GM21526 (cell line): ENCODE data around the gene P2RY11.

ENCODE experiments used
- ATAC-seq: cut with Tn5 transposase; IDR thresholded peaks from one replicate; pipeline ENCODE4 v1.9.1; 2021; ENCODE audit warnings: moderate library complexity; ENCODE audit not compliant: unreplicated experiment, low FRiP score

P2RY11 gene

DNA sequence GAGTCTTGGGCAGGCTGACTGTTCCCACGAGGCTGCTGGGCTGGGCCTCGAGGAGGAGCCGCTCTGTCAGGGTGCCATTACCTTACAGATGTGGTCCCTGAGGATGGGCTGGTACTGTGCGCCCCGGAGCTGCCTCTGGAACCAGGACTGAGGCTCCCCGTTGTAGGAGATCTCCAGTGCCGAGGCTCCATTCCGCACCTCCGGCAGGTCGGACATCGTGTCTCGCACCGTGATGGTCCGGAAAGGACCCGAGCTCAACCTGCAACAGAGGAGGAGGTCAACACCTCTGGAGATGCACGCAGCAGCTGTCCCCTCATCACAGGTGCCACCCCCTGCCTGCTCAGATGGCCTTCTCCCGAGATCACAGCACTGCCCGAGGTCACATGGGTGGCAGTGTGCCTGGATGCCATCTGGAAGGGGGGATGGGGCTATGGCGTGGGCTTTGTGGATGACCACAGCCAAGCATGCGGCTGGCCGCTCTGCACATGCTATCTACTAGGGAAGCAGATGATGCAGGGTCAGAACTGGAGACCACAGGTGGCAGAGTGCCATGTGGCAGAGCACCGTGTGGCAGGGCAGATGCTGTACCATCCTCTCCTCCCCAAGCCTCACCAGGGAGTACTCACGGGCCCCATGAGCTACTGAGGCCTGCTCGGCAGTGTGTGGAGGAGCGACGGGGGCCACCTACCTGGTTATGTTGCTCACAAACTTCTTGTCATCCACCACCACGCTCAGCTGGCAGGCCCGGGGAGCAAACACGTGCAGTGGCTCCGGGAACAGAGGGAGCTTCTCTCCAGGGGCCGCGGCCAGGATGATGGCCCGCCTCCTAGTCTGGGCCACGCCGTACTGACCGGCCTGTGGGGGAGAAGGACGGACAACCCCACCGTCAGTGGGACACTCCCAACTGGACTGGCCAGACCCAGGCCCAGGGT is 26.5 kb downstream of the P2RY11 start:
- ATAC-seq = no peak

DNA sequence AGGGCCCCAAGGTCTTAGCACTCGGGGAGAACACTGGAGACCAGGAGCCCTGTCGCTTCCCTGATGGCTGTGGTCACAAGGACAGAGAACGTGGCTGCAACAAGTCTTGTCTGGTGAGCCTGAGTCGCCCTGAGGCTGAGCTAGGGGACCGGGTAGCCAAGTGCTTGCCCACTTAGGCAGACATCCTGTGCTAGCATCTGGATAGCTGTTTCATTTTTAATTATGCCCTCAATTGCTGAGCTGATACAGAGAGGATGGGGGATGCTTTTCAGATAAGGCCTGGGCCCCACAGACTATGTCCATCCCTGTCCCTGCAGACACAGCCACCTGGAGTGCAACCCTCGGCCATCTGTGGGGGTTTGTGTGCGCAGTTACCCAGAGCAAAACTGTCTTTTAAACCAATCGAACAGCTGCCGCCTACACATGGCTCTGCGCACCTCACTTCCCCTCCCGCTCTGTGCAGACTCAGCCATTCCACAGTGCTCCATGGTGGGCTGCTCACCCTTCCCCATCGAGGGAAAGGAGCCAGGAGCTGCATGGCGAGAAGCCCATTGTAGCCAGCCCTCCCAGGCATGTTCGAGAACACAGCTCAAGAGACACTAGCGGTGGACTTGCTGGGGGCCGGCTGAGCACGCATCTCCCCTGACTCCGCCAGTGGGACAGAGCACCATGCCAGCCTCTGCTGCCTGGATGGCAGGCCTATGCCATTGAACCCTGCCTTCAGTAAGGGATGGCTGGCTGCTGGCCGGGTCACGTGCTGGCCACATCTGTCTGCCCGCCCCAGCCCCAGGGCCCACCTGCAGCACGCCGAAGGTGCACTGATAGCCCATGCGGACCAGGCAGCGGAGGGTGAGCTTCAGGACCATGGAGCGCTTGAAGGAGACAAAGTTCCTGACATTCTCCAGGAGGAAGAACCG is 27.6 kb downstream of the P2RY11 start:
- ATAC-seq = no peak

DNA sequence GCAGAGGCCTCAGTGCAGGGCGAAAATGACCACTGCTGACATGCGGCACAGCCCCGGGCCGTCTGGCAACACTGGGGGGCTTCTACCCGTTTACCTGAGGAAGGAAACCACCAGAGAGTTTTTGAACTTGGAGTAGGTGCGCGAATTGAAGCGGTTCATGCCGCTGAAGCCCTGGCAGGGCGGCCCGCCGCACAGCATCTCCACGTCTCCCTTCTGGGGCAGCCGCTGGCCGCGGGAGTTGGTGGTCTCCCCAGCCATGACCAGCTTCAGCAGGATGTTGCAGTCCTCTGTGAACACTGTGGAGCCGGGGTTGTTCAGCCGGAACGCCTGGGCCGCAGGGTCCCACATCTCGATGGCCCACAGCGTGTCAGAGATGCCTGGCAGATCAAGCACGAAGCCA is 28.5 kb downstream of the P2RY11 start:
- ATAC-seq = no peak

DNA sequence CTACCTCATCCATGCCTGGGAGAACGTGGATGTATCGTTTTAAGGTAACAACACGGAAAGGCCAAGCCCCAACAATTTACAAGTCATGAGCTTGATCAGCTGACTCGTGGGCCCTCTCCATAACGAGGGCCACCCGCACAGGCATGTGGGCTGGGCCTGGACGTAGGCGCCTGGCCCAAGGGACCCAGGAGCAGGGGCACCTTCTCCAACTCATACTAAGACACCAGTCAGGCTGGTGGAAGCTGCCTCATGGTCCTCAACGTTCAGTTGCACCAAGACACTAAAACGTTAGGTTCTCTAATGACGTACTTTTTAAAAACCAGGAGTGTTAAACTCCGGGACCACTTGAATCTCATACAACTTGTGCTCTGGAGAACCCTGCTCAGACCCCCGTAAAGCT is 30.0 kb downstream of the P2RY11 start:
- ATAC-seq = no peak

DNA sequence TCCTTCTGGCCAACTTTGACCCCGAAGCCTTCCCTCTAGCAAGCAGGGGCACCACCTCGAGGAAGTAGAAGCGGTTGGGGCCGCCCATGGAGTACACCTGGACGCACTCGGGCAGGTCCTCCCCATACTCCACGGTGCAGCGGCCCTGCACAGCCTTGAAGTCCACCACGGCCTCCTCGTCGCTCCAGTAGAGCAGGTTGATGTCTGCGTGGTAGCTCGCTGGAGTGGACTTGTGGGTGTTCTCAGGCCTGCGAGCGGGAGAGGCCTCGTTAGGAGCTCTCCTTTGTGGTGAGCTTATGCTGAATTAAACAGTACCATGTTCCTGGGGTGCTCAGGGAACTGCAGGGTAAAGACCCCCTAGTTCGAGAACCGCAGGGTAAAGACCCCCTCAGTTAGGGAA is 30.5 kb downstream of the P2RY11 start:
- no peak for ATAC-seq

DNA sequence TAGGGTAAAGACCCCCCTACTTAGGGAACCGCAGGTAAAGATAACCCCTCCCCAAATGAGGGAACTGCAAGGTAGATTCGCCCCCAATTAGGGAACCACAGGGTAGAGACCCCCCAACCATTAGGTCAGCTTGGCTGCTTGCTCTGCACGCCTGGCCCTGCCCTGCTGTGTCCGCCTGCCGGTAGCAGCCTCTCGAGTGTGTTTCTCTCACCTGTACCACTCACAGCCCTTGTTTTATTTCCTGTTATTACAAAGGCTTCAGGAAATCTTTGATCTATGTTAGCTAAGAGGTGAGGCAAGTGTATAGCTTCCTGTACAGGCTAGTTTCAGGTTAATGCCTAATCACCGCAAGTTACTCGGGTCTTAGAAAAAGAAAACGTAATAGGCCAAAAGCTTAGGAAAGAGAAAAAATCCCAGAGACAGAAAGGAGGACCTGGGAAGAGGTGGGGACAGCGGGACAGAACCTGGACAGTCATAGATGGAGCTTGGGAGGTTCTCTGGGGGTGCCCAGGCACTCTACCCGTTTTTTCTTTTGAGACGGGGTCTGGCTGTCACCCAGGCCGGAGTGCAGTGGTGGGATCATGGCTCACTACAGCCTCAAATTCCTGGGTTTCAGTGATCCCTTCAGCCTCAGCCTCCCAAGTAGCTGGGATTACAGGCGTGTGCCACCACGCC is 31.3 kb downstream of the P2RY11 start:
- ATAC-seq = no peak

DNA sequence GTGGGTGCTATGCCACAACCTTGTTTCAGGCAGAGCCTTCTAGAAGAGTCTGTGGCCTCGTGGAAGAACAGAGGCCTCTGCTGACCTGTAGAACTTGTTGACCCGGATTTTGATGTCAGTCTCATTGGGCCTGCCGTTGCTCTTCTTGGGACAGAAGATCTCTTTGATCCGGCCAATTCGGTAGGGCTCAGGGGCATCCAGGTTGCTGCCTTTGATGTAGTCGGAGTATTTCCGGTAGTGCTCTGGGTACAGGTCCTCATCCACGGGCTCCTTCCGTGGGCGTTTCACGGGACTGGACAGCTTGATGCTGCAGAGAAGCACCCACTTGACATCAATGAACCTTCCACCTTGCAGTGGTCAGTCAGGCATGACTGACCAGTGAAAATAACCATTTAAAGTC is 32.2 kb downstream of the P2RY11 start:
- no peak for ATAC-seq

DNA sequence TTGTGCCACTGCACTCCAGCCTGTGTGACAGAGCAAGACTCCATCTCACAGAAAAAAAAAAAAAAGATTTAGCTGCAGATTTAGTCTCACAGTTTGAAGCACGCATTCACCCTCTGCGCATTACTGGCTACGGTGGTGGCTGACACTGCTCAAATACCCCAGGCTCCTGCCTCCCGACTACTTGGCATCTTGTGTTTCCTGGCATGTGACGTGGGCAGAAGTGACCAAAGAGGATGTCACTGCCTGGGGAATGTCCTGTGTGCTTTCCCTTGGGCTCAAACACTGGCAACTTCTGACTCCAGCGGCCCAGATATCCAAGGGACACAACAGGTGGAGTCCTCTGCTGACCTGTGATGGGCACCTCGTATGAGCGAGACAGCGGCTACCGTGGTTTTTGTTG is 32.9 kb downstream of the P2RY11 start:
- ATAC-seq = no peak

DNA sequence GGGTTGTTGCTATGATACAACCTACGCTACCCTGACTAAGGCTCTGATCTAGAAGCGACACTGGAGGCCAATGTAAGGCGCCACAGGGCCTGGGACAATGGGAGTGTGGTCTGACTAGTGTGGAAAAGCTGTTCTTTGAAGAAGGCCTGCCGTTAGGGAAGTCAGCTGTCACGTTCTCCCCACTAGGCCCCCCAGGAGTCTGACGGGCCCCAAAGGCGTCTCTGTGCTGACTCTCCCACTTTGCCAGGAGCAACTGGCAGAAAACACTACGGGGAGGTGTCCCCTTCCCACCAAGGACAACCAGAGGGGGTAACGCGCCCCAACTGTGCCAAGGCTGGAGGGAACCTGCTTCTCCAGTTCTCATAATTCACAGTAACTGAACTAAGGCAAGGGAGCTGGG is 33.5 kb downstream of the P2RY11 start:
- ATAC-seq = no peak

DNA sequence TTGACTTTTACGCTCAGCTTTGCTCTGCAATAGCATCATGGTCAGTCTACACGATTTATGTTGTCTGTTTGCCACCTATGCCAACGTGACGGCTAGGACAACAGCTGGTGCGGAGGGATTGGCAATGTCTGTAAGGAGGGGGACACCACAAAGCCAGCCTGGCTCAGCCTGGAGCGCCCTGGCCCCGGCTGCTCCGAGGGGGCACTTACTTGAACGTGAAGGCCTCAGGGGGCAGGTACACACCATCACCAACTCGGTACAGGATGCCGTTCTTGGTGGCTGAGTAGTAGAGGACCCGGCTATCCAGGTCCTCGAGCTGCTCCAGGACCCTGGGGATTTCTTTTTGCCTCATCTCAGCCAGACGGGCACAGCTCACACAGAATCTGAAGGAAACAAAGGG is 34.6 kb downstream of the P2RY11 start:
- ATAC-seq = no peak

DNA sequence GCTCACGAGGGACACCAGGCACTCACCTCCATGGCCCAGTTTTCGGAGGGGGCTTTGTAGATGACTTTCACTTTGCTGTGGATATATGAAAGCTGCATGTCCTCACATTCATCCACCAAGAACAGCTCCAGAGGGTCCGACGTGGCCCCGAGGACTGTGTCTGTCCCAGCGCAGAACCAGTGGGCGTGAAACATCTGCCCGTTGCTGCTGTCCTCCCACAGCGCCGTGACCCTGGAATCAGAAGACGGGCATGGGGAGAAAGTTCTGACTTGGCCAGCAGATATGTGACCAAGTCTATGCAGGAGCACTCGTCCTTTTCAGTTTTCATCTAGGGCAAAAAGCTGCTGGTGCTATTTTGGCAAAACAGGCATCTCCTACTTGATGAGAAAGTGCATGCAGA is 37.9 kb downstream of the P2RY11 start:
- ATAC-seq = no peak

DNA sequence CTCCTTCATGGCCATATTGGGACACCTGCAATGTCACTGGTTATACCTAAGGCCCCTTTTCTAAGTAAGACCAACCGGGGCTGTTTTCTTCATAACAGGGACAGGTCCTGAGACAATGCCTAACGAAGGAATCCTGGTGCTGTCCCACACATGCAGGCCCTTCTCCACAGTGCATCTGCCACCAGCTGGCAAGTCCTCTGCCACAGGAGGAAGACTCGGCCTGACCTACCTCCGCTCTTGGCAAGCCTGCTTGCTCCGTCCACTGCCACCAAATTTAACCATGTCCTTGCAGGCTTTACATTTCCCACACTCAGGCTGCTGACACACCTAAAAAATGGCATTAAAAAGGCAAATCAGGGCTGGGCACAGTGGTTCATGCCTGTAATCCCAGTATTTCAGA is 40.0 kb downstream of the P2RY11 start:
- no peak for ATAC-seq

DNA sequence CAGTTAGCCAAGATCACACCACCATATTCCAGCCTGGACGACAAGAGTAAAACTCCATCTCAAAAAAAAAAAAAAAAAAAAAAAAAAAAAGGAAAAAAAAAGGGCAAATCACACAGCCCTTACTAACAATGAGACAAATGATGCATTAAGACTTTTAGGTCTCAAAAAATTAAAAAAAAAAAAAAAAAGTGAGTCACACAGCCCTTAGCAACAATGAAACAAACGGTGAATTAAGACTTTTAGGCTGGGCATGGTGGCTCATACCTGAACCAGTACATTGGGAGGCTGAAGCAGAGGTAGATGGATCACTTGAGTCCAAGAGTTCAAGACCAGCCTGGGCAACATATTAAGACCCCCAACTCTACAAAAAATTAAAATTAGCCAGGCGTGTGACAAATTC is 40.6 kb downstream of the P2RY11 start:
- ATAC-seq = no peak

DNA sequence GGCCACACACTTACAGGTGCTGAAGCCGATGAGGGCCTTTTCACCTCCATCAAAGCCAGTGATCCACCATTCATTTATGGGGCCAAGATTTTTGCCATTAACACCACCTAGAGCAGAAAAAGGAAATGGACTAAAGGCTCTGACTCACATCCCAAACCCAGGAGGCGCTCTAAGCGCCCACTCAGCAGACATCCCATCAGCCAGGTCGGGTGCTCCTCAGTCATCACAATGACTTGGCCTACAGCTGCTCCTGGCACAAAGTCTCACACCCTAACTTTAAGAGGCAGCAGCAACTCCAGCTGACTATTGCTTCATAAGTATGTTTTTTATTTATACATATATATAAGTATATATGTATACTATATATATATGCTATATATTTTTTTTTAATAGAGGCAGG is 44.3 kb downstream of the P2RY11 start:
- no peak for ATAC-seq

DNA sequence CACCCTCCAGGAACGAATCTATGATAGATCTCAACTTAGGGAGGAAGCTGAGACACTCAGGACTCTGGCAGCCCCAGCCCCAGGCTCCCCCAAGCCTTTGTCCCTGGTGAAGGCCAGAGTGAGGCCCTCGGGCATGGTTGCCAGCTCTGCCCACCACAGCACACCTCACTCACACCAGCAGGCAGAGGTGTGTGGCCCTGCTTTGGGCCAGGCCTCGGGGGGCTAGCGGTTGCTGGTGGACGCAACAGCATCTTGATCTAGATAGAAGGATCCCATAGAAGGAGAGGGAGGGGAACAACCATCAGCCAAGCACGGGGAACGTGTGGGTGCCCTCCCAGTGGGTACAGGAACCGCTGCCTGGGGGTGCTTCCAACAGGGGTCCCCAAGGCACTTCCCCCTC is 46.6 kb downstream of the P2RY11 start:
- no peak for ATAC-seq

DNA sequence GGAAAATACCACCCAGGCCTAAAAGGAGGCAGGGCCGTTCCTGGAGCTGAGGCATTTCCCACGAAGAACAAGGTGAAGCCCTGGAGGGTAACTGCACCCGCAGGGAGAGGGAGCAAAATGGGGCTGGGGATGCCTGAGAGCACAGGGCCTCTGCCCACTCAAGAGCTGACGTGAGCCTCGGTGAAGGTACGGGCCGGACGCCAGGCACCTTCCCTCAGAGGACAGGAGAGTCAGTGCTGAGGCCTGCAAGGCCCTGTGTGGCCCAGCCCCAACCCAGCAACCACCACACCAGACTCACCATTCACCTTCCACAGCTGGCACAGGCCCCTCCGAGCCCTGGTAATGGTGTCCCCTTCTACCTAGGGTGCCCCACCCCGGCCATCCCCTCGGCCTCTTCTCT is 47.0 kb downstream of the P2RY11 start:
- ATAC-seq = no peak

DNA sequence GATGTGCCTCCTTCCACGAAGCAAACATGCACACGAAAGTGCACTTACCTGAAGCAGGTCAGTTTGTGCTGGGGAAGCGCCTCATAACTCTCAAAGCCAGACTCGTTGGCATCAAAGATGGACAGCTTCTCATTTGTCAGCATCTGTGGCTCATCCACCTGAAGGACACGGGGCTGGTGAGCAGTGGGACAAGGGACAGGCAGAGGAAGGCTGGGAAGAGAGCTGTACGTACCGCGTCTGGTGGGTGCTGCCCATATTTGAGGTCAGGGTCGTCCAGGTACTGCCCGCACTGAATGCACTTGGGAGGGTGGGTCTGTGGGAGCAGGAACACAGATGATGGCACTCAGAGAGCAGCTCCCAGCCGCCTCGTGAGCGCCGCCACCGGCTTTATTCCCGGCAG is 48.1 kb downstream of the P2RY11 start:
- ATAC-seq = no peak

DNA sequence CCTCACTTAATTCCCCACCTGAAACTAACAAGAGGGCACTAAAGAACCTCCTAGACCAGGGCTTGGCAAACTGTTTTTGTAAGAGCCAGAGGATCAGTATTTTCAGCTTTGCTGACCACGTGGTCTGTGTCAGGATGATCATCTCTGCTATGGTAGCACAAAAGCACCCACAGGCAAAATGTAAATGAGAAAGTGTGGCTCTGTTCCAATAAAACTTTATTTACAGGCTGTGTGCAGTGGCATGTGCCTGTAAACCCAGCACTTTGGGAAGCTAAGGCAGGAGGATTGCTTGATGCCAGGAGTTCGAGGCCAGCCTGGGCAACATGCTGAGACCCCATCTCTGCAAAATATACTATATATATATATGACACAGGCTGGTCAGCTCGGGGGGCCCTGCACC is 52.0 kb downstream of the P2RY11 start:
- ATAC-seq = no peak
